KMS-11 (cell line): ENCODE results near the gene RAP1GAP2.

Source experiments
- H2AFZ ChIP-seq: fragments of 200-600 bp; sonication (generic); 2 replicates; pipeline ENCODE4 v1.6.1; 2016; ENCODE audit warnings: antibody characterized with exemption, mixed run types, low read depth
- H3K27ac ChIP-seq: fragments of 200-600 bp; sonication (generic); 2 replicates; pipeline ENCODE4 v1.6.1; 2016; ENCODE audit warnings: mild to moderate bottlenecking, mixed run types
- H3K27me3 ChIP-seq: fragments of 200-600 bp; sonication (generic); 2 replicates; pipeline ENCODE4 v1.6.1; 2017; ENCODE audit warnings: mild to moderate bottlenecking, low read depth, mixed run types, moderate library complexity; ENCODE audit not compliant: insufficient read depth
- H3K36me3 ChIP-seq: fragments of 200-600 bp; sonication (generic); 2 replicates; pipeline ENCODE4 v1.6.1; 2017; ENCODE audit warnings: mild to moderate bottlenecking, mixed run types; ENCODE audit not compliant: insufficient read depth
- H3K4me1 ChIP-seq: fragments of 200-600 bp; sonication (generic); 2 replicates; pipeline ENCODE4 v1.6.1; 2016; ENCODE audit warnings: mild to moderate bottlenecking, low read depth, mixed run types; ENCODE audit not compliant: poor library complexity, severe bottlenecking
- H3K4me2 ChIP-seq: fragments of 200-600 bp; sonication (generic); 2 replicates; pipeline ENCODE4 v1.7.0; 2016; ENCODE audit warnings: mild to moderate bottlenecking, mixed run types
- H3K4me3 ChIP-seq: fragments of 200-600 bp; sonication (generic); IDR thresholded peaks from 2 replicates; pipeline ENCODE4 v1.6.1; 2017; ENCODE audit warnings: low read depth, low read length, mixed read lengths; ENCODE audit not compliant: insufficient read depth
- H3K79me2 ChIP-seq: fragments of 200-600 bp; sonication (generic); 2 replicates; pipeline ENCODE4 v1.6.1; 2016; ENCODE audit warnings: low read depth, mixed run types; ENCODE audit not compliant: insufficient read depth
- H3K9ac ChIP-seq: fragments of 200-600 bp; sonication (generic); 2 replicates; pipeline ENCODE4 v1.6.1; 2016; ENCODE audit warnings: mild to moderate bottlenecking, mixed run types
- H4K20me1 ChIP-seq: fragments of 200-600 bp; sonication (generic); 2 replicates; pipeline ENCODE4 v1.6.1; 2016; ENCODE audit warnings: mild to moderate bottlenecking, mixed run types; ENCODE audit not compliant: insufficient read depth
- CTCF ChIP-seq: fragments of 200-600 bp; sonication (generic); conservative IDR thresholded peaks from 2 replicates; pipeline ENCODE4 v1.6.1; 2017; ENCODE audit warnings: low read depth, mild to moderate bottlenecking, antibody characterized with exemption, low read length, moderate library complexity, mixed read lengths

The RAP1GAP2 gene

GRCh38 chr17:2962729-2963128 lies 166.5 kb downstream of the RAP1GAP2 start:
- no peak overlapping the region for H3K4me3 ChIP-seq
- no peaks in the 10 kb centered on the region for H3K36me3 ChIP-seq
- no peaks in the 10 kb centered on the region for H3K4me1 ChIP-seq
- no peak overlapping the region for H3K4me2 ChIP-seq
- H3K9ac ChIP-seq = no peak overlapping the region
- no peaks in the 10 kb centered on the region for H3K79me2 ChIP-seq
- H4K20me1 ChIP-seq = no peaks in the 10 kb centered on the region
- no peak for TF ChIP-seq CTCF
- peaks cover 9% of the 10 kb centered on the region; the same call in 1 of the 2 replicates for H3K27me3 ChIP-seq
- no peak overlapping the region for H3K27ac ChIP-seq
- no peak overlapping the region for H2AFZ ChIP-seq

DNA sequence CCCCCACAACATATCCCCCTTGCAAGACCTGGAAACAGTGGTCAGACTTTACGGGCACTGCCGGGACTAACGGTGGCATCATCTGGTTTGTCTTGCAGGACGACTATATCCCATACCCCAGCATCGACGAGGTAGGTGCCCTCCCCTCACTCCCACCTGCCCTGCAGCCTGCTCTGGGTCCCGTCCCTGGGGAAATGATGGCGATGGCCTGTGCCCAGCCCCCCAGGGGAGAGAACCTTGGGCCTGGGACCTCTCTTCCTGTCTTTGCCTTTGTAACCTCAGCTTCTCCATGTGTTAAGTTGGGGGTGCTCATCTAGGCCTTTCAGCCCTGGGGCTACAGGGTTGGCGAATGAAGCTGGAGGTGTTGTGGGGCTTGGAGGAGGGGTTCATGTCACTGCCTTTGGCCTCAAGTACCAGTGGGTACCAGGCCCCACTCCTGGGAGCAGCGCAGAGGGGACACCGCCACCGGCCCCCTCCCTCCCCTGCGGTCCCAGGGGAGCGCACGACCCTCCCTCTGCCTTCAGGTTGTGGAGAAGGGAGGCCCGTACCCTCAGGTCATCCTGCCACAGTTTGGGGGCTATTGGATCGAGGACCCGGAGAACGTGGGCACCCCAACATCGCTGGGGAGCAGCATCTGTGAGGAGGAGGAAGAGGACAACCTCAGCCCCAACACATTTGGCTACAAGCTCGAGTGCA lies 167.2 kb downstream of the RAP1GAP2 start:
- Histone ChIP-seq H2AFZ (no peak overlapping the region), H3K9ac (no peak overlapping the region), H3K27me3 (peaks cover 5% of the 10 kb centered on the region; the same call in 1 of the 2 replicates), H3K4me1 (no peaks in the 10 kb centered on the region), H3K27ac (no peak overlapping the region), H3K36me3 (no peaks in the 10 kb centered on the region), H4K20me1 (no peaks in the 10 kb centered on the region), H3K4me3 (no peak overlapping the region), H3K79me2 (no peaks in the 10 kb centered on the region), H3K4me2 (no peak overlapping the region)
- no peak for TF ChIP-seq CTCF

GRCh38 chr17:2964028-2964356 lies 167.8 kb downstream of the RAP1GAP2 start:
- Histone ChIP-seq H3K36me3 (no peaks in the 10 kb centered on the region), H2AFZ (no peak overlapping the region), H3K4me1 (no peaks in the 10 kb centered on the region), H3K4me2 (no peak overlapping the region), H3K4me3 (no peak overlapping the region), H3K27me3 (peaks cover 5% of the 10 kb centered on the region; the same call in 1 of the 2 replicates), H3K9ac (no peak overlapping the region), H4K20me1 (no peaks in the 10 kb centered on the region), H3K79me2 (no peaks in the 10 kb centered on the region), H3K27ac (no peak overlapping the region)
- no peak for TF ChIP-seq CTCF

DNA sequence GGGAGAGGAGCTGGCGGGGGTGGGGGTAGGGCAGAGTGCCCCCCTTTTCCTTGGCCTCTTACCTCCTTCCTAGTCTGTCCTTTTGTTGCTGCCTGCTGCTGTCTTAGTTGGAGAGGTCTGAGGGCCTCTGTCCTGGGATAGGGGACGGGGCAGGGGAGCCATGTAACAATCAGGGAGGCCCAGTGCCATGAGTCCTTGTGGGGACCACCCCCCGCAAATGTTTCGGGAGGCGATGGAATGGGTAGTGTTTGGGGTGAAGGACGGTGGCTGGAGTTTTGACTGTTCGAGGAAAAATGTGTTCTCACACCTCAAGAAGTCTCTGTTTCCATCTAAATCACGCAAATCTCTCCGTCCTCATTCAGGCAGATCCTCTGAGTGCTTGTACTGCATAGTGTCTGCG lies 168.1 kb downstream of the RAP1GAP2 start:
- Histone ChIP-seq H3K27ac (no peak overlapping the region), H3K4me3 (no peak overlapping the region), H3K4me2 (no peak overlapping the region), H3K9ac (no peak overlapping the region), H2AFZ (no peak overlapping the region), H3K79me2 (no peaks in the 10 kb centered on the region), H4K20me1 (no peaks in the 10 kb centered on the region), H3K36me3 (no peaks in the 10 kb centered on the region), H3K4me1 (no peaks in the 10 kb centered on the region), H3K27me3 (peaks cover 5% of the 10 kb centered on the region; the same call in 1 of the 2 replicates)
- no peak for TF ChIP-seq CTCF
